ENCODE results near the gene NCAPG.

Gene NCAPG

GRCh38 chr4:17778431-17778830 lies 32.3 kb upstream of the NCAPG start:
- H3K4me3 ChIP-seq (replicated peaks; ENCODE audit: low read depth, low read length), result no peak overlapping the region
- no peak for DNase-seq (ENCODE audit: extremely low read depth, low read depth)
- TF ChIP-seq CTCF (IDR thresholded peaks at IDR 0.05; ENCODE audit: low read depth, low read length, missing control alignments), result no peak

GRCh38 chr4:17780501-17781299 lies 30.1 kb upstream of the NCAPG start:
- peak overlapping the region; percentile 43 for H3K4me3 ChIP-seq (replicated peaks; ENCODE audit: low read depth, low read length)
- DNase-seq (ENCODE audit: extremely low read depth, low read depth), result no peak
- no peak for TF ChIP-seq CTCF (IDR thresholded peaks at IDR 0.05; ENCODE audit: low read depth, low read length, missing control alignments)

GRCh38 chr4:17781300-17782287 lies 29.2 kb upstream of the NCAPG start, which contains the start of gene FAM184B:
Gene FAM184B, minus strand, starts transcription at chr4:17781621. Its CDS starts 322 bp downstream, at chr4:17781299.
- TF ChIP-seq CTCF (IDR thresholded peaks at IDR 0.05; ENCODE audit: low read depth, low read length, missing control alignments), result no peak
- no peak for DNase-seq (ENCODE audit: extremely low read depth, low read depth)
- H3K4me3 ChIP-seq (replicated peaks; ENCODE audit: low read depth, low read length), result peak within 1 kb of the TSS; percentile 43

GRCh38 chr4:17785858-17786257 lies 24.9 kb upstream of the NCAPG start:
- TF ChIP-seq CTCF (IDR thresholded peaks at IDR 0.05; ENCODE audit: low read depth, low read length, missing control alignments), result no peak
- no peak overlapping the region for H3K4me3 ChIP-seq (replicated peaks; ENCODE audit: low read depth, low read length)
- no peak for DNase-seq (ENCODE audit: extremely low read depth, low read depth)

- DNase-seq (ENCODE audit: extremely low read depth, low read depth), result no peak
- no peak for TF ChIP-seq CTCF (IDR thresholded peaks at IDR 0.05; ENCODE audit: low read depth, low read length, missing control alignments)
- no peak overlapping the region for H3K4me3 ChIP-seq (replicated peaks; ENCODE audit: low read depth, low read length)
Observed at GRCh38 chr4:17786567-17786966, 24.2 kb upstream of the NCAPG start.

- no peak overlapping the region for H3K4me3 ChIP-seq (replicated peaks; ENCODE audit: low read depth, low read length)
- DNase-seq (ENCODE audit: extremely low read depth, low read depth), result no peak
- TF ChIP-seq CTCF (IDR thresholded peaks at IDR 0.05; ENCODE audit: low read depth, low read length, missing control alignments), result no peak
Observed at GRCh38 chr4:17787315-17787714, 23.5 kb upstream of the NCAPG start.

Data from HFF-Myc (cell line).